Measurements from ENCODE around the gene CATSPER3.

CATSPER3 gene

GRCh38 chr5:134967607-134968006 lies at the start of gene CATSPER3:
Gene CATSPER3 (plus strand): TSS chr5:134967907. CDS start chr5:134967992, 85 bp downstream.
- FAIRE-seq (no peak), DNase-seq (ENCODE audit: low spot score) (no peak)

GRCh38 chr5:134918861-134919260 lies 48.8 kb upstream of the CATSPER3 start:
- no peak for FAIRE-seq
- no peak for DNase-seq (ENCODE audit: low spot score)

- DNase-seq (ENCODE audit: low spot score): no peak
- no peak for FAIRE-seq
Observed at GRCh38 chr5:134920848-134921575, 46.7 kb upstream of the CATSPER3 start.

GRCh38 chr5:134932508-134932907 lies 35.2 kb upstream of the CATSPER3 start:
- DNase-seq (ENCODE audit: low spot score) (no peak), FAIRE-seq (no peak)

GRCh38 chr5:134934202-134934601 lies 33.5 kb upstream of the CATSPER3 start:
- no peak for FAIRE-seq
- no peak for DNase-seq (ENCODE audit: low spot score)

- DNase-seq (ENCODE audit: low spot score): no peak
- no peak for FAIRE-seq
Observed at GRCh38 chr5:134935711-134936602, 31.8 kb upstream of the CATSPER3 start.

GRCh38 chr5:134937526-134937925 lies 30.2 kb upstream of the CATSPER3 start:
- no peak for FAIRE-seq
- no peak for DNase-seq (ENCODE audit: low spot score)

GRCh38 chr5:134938030-134938429 lies 29.7 kb upstream of the CATSPER3 start:
- FAIRE-seq (no peak), DNase-seq (ENCODE audit: low spot score) (no peak)

GRCh38 chr5:134939500-134939899 lies 28.2 kb upstream of the CATSPER3 start:
- FAIRE-seq (no peak), DNase-seq (ENCODE audit: low spot score) (no peak)

GRCh38 chr5:134943547-134943946 lies 24.2 kb upstream of the CATSPER3 start:
- FAIRE-seq (no peak), DNase-seq (ENCODE audit: low spot score) (no peak)

- DNase-seq (ENCODE audit: low spot score) (no peak), FAIRE-seq (no peak)
Observed at GRCh38 chr5:134944630-134945029, 23.1 kb upstream of the CATSPER3 start.

- DNase-seq (ENCODE audit: low spot score) (no peak), FAIRE-seq (no peak)
Observed at GRCh38 chr5:134945041-134945440, 22.7 kb upstream of the CATSPER3 start.

GRCh38 chr5:134948911-134949310 lies 18.8 kb upstream of the CATSPER3 start:
- peak; percentile 4 for DNase-seq (ENCODE audit: low spot score)
- no peak for FAIRE-seq

- DNase-seq (ENCODE audit: low spot score) (no peak), FAIRE-seq (no peak)
Observed at GRCh38 chr5:134949316-134949715, 18.4 kb upstream of the CATSPER3 start.

GRCh38 chr5:134957920-134958608 lies 9.6 kb upstream of the CATSPER3 start:
- no peak for FAIRE-seq
- no peak for DNase-seq (ENCODE audit: low spot score)

GRCh38 chr5:134958755-134959154 lies 9.0 kb upstream of the CATSPER3 start:
- FAIRE-seq: no peak

GRCh38 chr5:134963098-134963497 lies 4.6 kb upstream of the CATSPER3 start:
- FAIRE-seq: no peak
- no peak for DNase-seq (ENCODE audit: low spot score)

More at GRCh38 chr5:134958755-134959154, 9.0 kb upstream of the CATSPER3 start:
- DNase-seq (ENCODE audit: low spot score): no peak

GRCh38 chr5:134964359-134965270 lies 3.1 kb upstream of the CATSPER3 start:
- no peak for FAIRE-seq
- DNase-seq (ENCODE audit: low spot score): no peak

- no peak for DNase-seq (ENCODE audit: low spot score)
- FAIRE-seq: no peak
Observed at GRCh38 chr5:134965271-134965825, 2.4 kb upstream of the CATSPER3 start.

- FAIRE-seq (no peak), DNase-seq (ENCODE audit: low spot score) (no peak)
Observed at GRCh38 chr5:134968055-134968454, 348 bp downstream of the CATSPER3 start.

All from urothelium cell line (cell line).